Neural progenitor cell (in vitro differentiated cells): ENCODE results near the gene RBM22. TPM values are rescaled to one million over a fixed set of nuclear protein-coding genes. Genes with fewer than 3 reads are reported as not detected.

Source experiments
- DNase-seq: peaks from one replicate; pipeline ENCODE4 v3.0.0-alpha.2; 2016; ENCODE audit warnings: low spot score
- H2AFZ ChIP-seq: fragments of 200-600 bp; sonication (generic); replicated peaks from 2 replicates; pipeline ENCODE4 v1.6.1; 2016; ENCODE audit warnings: antibody characterized with exemption
- H3F3A ChIP-seq: fragments of 200-600 bp; sonication (generic); 2 replicates; pipeline ENCODE4 v1.6.1; 2016; ENCODE audit warnings: antibody characterized with exemption, low read depth
- H3K27ac ChIP-seq: fragments of 200-600 bp; sonication (generic); 2 replicates; pipeline ENCODE4 v1.5.1; 2016; ENCODE audit warnings: mild to moderate bottlenecking
- H3K27me3 ChIP-seq: fragments of 200-600 bp; sonication (generic); 2 replicates; pipeline ENCODE4 v1.6.1; 2016; ENCODE audit warnings: mild to moderate bottlenecking, moderate library complexity
- H3K36me3 ChIP-seq: fragments of 200-600 bp; sonication (generic); 2 replicates; pipeline ENCODE4 v1.5.1; 2016
- H3K4me1 ChIP-seq: fragments of 200-600 bp; sonication (generic); 2 replicates; pipeline ENCODE4 v1.6.1; 2016; ENCODE audit warnings: mixed run types
- H3K4me2 ChIP-seq: fragments of 200-600 bp; sonication (generic); 2 replicates; pipeline ENCODE4 v1.6.1; 2016
- H3K4me3 ChIP-seq: fragments of 200-600 bp; sonication (generic); 2 replicates; pipeline ENCODE4 v1.5.1; 2016
- H3K79me2 ChIP-seq: fragments of 200-600 bp; sonication (generic); 2 replicates; pipeline ENCODE4 v1.6.1; 2016; ENCODE audit warnings: low read depth
- H3K9ac ChIP-seq: fragments of 200-600 bp; sonication (generic); 2 replicates; pipeline ENCODE4 v1.6.1; 2016
- H3K9me3 ChIP-seq: fragments of 200-600 bp; sonication (generic); 2 replicates; pipeline ENCODE4 v1.5.1; 2016; ENCODE audit warnings: low read depth
- H4K20me1 ChIP-seq: fragments of 200-600 bp; sonication (generic); 2 replicates; pipeline ENCODE4 v1.6.1; 2016; ENCODE audit warnings: low read depth
- H3K27ac Mint-ChIP-seq: 3 replicates; pipeline ENCODE4 v1.8.0; 2021; ENCODE audit warnings: mixed read lengths
- H3K27me3 Mint-ChIP-seq: 2 replicates; pipeline ENCODE4 v1.8.0; 2022; ENCODE audit warnings: low read depth, mild to moderate bottlenecking, inconsistent platforms, moderate library complexity, mixed read lengths; ENCODE audit not compliant: insufficient read depth
- H3K36me3 Mint-ChIP-seq: 3 replicates; pipeline ENCODE4 v1.8.0; 2021; ENCODE audit warnings: mixed read lengths
- H3K4me1 Mint-ChIP-seq: 3 replicates; pipeline ENCODE4 v1.8.0; 2021; ENCODE audit warnings: mixed read lengths
- H3K4me3 Mint-ChIP-seq: 3 replicates; pipeline ENCODE4 v1.8.0; 2021; ENCODE audit warnings: mild to moderate bottlenecking, moderate library complexity, mixed read lengths
- H3K9me3 Mint-ChIP-seq: 3 replicates; pipeline ENCODE4 v1.8.0; 2020; ENCODE audit warnings: mixed read lengths
- EZH2 ChIP-seq: fragments of 200-600 bp; sonication (generic); IDR thresholded peaks from 2 replicates; pipeline ENCODE4 v1.6.1; 2017; ENCODE audit warnings: antibody characterized with exemption, mild to moderate bottlenecking, moderate library complexity
- EZH2phosphoT487 ChIP-seq: fragments of 200-600 bp; sonication (generic); IDR thresholded peaks from 2 replicates; pipeline ENCODE4 v1.6.1; 2017; ENCODE audit warnings: antibody characterized with exemption
- total RNA-seq: library from RNA; depleted of rRNA; stranded (reverse); fragments of >200 nt; gene quantifications from 2 replicates; pipeline ENCODE4 v1.2.3, GENCODE V29; 2015; ENCODE audit warnings: low replicate concordance
- TF ChIP-seq, protein P1 (sequence below): fragments of 200-600 bp; sonication (generic); IDR thresholded peaks from 2 replicates; pipeline ENCODE4 v1.5.1; 2017; ENCODE audit warnings: antibody characterized with exemption, mild to moderate bottlenecking

The RBM22 gene
- total RNA-seq, 1 donor from 2014 or later = 52.4 TPM

DNA sequence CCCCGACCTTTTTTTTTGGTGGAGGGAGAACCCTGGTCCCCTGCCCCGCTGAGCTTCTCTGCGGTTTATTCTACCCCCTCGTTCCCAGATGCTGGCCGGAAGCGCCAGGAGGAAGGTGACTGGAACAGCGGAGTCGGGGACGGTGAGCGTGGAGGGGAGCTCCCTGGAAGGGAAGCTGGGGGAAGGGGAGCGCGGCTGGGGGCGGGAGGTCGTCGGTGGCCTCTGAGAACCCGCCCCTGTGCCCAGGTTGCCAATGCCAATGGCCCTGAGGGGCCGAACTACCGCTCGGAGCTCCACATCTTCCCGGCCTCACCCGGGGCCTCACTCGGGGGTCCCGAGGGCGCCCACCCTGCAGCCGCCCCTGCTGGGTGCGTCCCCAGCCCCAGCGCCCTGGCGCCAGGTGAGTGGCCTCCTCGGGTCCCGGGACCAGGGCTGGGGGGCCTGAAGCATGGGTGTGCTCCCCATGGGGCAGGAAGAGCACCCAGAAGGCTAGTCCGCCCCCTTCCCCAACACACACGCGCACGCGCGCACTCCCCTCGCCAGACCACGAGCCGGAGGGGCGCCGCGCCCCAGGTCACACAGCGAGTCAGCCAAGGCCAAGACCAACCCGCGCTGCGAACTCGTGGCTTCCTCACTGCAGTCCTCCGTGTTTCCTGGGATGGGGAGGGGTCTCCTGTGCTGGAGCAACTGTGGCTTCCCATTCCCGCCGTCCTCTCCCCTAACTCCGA is 29.2 kb downstream of the RBM22 start:
- peak; percentile 32 for DNase-seq
- Histone ChIP-seq H3K9ac (no peak overlapping the region), H3K4me3 (peak overlapping the region; percentile 60), H3K27ac (no peak overlapping the region), H3K9me3 (no peaks in the 10 kb centered on the region), H3K4me1 (peaks cover 5% of the 10 kb centered on the region), H2AFZ (peak overlapping the region; percentile 47), H3K36me3 (no peaks in the 10 kb centered on the region), H3K4me2 (peak overlapping the region; percentile 98), H4K20me1 (no peaks in the 10 kb centered on the region), H3K79me2 (no peaks in the 10 kb centered on the region), H3K27me3 (peaks cover 33% of the 10 kb centered on the region), H3F3A (peaks cover 16% of the 10 kb centered on the region)
- Mint-ChIP-seq H3K27ac (no peak overlapping the region), H3K36me3 (no peaks in the 10 kb centered on the region), H3K4me3 (peak overlapping the region; percentile 85), H3K9me3 (peaks cover 2% of the 10 kb centered on the region), H3K4me1 (peaks cover 13% of the 10 kb centered on the region), H3K27me3 (peaks cover 21% of the 10 kb centered on the region)
- peak; percentile 55 for TF ChIP-seq EZH2phosphoT487
- peak; percentile 42 for TF ChIP-seq EZH2
- TF ChIP-seq, protein P1, sequence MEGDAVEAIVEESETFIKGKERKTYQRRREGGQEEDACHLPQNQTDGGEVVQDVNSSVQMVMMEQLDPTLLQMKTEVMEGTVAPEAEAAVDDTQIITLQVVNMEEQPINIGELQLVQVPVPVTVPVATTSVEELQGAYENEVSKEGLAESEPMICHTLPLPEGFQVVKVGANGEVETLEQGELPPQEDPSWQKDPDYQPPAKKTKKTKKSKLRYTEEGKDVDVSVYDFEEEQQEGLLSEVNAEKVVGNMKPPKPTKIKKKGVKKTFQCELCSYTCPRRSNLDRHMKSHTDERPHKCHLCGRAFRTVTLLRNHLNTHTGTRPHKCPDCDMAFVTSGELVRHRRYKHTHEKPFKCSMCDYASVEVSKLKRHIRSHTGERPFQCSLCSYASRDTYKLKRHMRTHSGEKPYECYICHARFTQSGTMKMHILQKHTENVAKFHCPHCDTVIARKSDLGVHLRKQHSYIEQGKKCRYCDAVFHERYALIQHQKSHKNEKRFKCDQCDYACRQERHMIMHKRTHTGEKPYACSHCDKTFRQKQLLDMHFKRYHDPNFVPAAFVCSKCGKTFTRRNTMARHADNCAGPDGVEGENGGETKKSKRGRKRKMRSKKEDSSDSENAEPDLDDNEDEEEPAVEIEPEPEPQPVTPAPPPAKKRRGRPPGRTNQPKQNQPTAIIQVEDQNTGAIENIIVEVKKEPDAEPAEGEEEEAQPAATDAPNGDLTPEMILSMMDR = no peak

DNA sequence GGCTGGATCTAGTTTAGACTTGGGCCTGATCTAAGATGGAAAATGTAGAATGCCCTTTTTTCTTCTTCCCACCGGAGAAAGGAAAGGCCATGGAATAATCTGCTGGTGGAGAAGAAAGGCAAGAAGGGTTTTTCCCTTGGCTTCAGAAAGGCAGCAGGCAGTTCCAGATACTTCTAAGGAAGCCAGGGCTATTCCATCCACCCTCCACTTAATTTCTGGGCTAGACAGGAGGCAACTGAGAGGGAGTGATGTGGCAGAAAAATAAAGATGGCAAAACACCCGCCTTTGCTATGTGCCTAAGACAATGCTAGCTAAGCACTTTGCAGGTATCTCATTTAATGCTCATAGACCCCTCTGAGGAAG is 29.9 kb downstream of the RBM22 start:
- H3K4me2 ChIP-seq = peak overlapping the region; percentile 98
- no peaks in the 10 kb centered on the region for H3K79me2 ChIP-seq
- no peak overlapping the region for H3K27ac ChIP-seq
- peaks cover 13% of the 10 kb centered on the region for H3K4me1 Mint-ChIP-seq
- peaks cover 5% of the 10 kb centered on the region for H3K4me1 ChIP-seq
- H3K9me3 ChIP-seq = no peaks in the 10 kb centered on the region
- peak overlapping the region; percentile 60 for H3K4me3 ChIP-seq
- H3F3A ChIP-seq = peaks cover 16% of the 10 kb centered on the region
- H3K27me3 Mint-ChIP-seq = peaks cover 21% of the 10 kb centered on the region
- no peak overlapping the region for H3K9ac ChIP-seq
- H3K4me3 Mint-ChIP-seq = peak overlapping the region; percentile 82
- no peak for DNase-seq
- peaks cover 33% of the 10 kb centered on the region for H3K27me3 ChIP-seq
- H3K36me3 Mint-ChIP-seq = no peaks in the 10 kb centered on the region
- H4K20me1 ChIP-seq = no peaks in the 10 kb centered on the region
- TF ChIP-seq EZH2 (no peak), EZH2phosphoT487 (no peak)
- TF ChIP-seq, protein P1 = no peak
- H3K9me3 Mint-ChIP-seq = peaks cover 2% of the 10 kb centered on the region
- H2AFZ ChIP-seq = no peak overlapping the region
- H3K27ac Mint-ChIP-seq = no peak overlapping the region
- no peaks in the 10 kb centered on the region for H3K36me3 ChIP-seq

DNA sequence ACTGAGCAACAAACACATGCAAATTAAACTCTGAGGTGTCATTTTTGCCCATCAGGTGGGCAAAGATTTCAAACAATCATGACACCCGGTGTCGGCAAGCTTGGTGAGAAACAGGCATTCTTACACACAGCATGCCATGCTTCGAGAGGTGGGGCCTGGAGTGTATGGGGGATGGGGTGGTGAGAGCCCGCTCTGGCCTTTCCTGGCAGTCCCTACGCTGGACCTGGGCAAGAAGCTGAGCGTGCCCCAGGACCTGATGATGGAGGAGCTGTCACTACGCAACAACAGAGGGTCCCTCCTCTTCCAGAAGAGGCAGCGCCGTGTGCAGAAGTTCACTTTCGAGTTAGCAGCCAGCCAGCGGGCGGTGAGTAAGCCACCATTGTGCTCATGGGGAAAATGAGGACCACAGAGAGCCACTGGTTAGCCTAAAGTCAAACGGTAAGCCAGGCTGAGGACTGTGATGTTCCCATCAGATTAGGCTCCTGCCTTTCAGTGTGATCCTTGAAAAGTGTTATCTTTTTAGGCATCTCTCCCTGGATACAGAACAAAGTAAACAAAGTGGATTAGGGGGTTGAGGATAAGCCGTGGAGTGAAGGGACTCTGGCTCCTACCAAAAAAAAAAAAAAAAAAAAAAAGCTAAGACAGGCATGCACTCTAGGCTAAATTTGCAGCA is 30.5 kb downstream of the RBM22 start:
- peaks cover 5% of the 10 kb centered on the region for H3K4me1 ChIP-seq
- no peaks in the 10 kb centered on the region for H3K9me3 ChIP-seq
- H3F3A ChIP-seq = peaks cover 16% of the 10 kb centered on the region
- H3K27me3 ChIP-seq = peaks cover 33% of the 10 kb centered on the region
- no peak overlapping the region for H2AFZ ChIP-seq
- Mint-ChIP-seq H3K27ac (no peak overlapping the region), H3K4me3 (peak overlapping the region; percentile 82), H3K27me3 (peaks cover 21% of the 10 kb centered on the region), H3K4me1 (peaks cover 13% of the 10 kb centered on the region), H3K9me3 (peaks cover 2% of the 10 kb centered on the region), H3K36me3 (no peaks in the 10 kb centered on the region)
- H3K79me2 ChIP-seq = no peaks in the 10 kb centered on the region
- DNase-seq = peak; percentile 50
- H3K4me2 ChIP-seq = peak overlapping the region; percentile 29
- no peaks in the 10 kb centered on the region for H3K36me3 ChIP-seq
- H3K4me3 ChIP-seq = no peak overlapping the region
- TF ChIP-seq, protein P1 = no peak
- no peak for TF ChIP-seq EZH2
- no peak for TF ChIP-seq EZH2phosphoT487
- no peak overlapping the region for H3K27ac ChIP-seq
- no peak overlapping the region for H3K9ac ChIP-seq
- no peaks in the 10 kb centered on the region for H4K20me1 ChIP-seq
